Neural progenitor cell (in vitro differentiated cells): ENCODE results near the gene SYTL1. TPM values are rescaled to one million over a fixed set of nuclear protein-coding genes. Genes with fewer than 3 reads are reported as not detected.
A peak's percentile ranks its signal among the peaks of the same experiment; 100 is the strongest.
"Not testable (repeated sequence)": the region's sequence is repeated elsewhere in the genome, so short reads cannot be mapped to it uniquely, and the experiment has no call there.

Experiments used
- DNase-seq: peaks from one replicate; pipeline ENCODE4 v3.0.0-alpha.2; 2016; ENCODE audit warnings: low spot score
- H2AFZ ChIP-seq: fragments of 200-600 bp; sonication (generic); replicated peaks from 2 replicates; pipeline ENCODE4 v1.6.1; 2016; ENCODE audit warnings: antibody characterized with exemption
- H3F3A ChIP-seq: fragments of 200-600 bp; sonication (generic); 2 replicates; pipeline ENCODE4 v1.6.1; 2016; ENCODE audit warnings: antibody characterized with exemption, low read depth
- H3K27ac ChIP-seq: fragments of 200-600 bp; sonication (generic); 2 replicates; pipeline ENCODE4 v1.5.1; 2016; ENCODE audit warnings: mild to moderate bottlenecking
- H3K27me3 ChIP-seq: fragments of 200-600 bp; sonication (generic); 2 replicates; pipeline ENCODE4 v1.6.1; 2016; ENCODE audit warnings: mild to moderate bottlenecking, moderate library complexity
- H3K36me3 ChIP-seq: fragments of 200-600 bp; sonication (generic); 2 replicates; pipeline ENCODE4 v1.5.1; 2016
- H3K4me1 ChIP-seq: fragments of 200-600 bp; sonication (generic); 2 replicates; pipeline ENCODE4 v1.6.1; 2016; ENCODE audit warnings: mixed run types
- H3K4me2 ChIP-seq: fragments of 200-600 bp; sonication (generic); 2 replicates; pipeline ENCODE4 v1.6.1; 2016
- H3K4me3 ChIP-seq: fragments of 200-600 bp; sonication (generic); 2 replicates; pipeline ENCODE4 v1.5.1; 2016
- H3K79me2 ChIP-seq: fragments of 200-600 bp; sonication (generic); 2 replicates; pipeline ENCODE4 v1.6.1; 2016; ENCODE audit warnings: low read depth
- H3K9ac ChIP-seq: fragments of 200-600 bp; sonication (generic); 2 replicates; pipeline ENCODE4 v1.6.1; 2016
- H3K9me3 ChIP-seq: fragments of 200-600 bp; sonication (generic); 2 replicates; pipeline ENCODE4 v1.5.1; 2016; ENCODE audit warnings: low read depth
- H4K20me1 ChIP-seq: fragments of 200-600 bp; sonication (generic); 2 replicates; pipeline ENCODE4 v1.6.1; 2016; ENCODE audit warnings: low read depth
- H3K27ac Mint-ChIP-seq: 3 replicates; pipeline ENCODE4 v1.8.0; 2021; ENCODE audit warnings: mixed read lengths
- H3K27me3 Mint-ChIP-seq: 2 replicates; pipeline ENCODE4 v1.8.0; 2022; ENCODE audit warnings: low read depth, mild to moderate bottlenecking, inconsistent platforms, moderate library complexity, mixed read lengths; ENCODE audit not compliant: insufficient read depth
- H3K36me3 Mint-ChIP-seq: 3 replicates; pipeline ENCODE4 v1.8.0; 2021; ENCODE audit warnings: mixed read lengths
- H3K4me1 Mint-ChIP-seq: 3 replicates; pipeline ENCODE4 v1.8.0; 2021; ENCODE audit warnings: mixed read lengths
- H3K4me3 Mint-ChIP-seq: 3 replicates; pipeline ENCODE4 v1.8.0; 2021; ENCODE audit warnings: mild to moderate bottlenecking, moderate library complexity, mixed read lengths
- H3K9me3 Mint-ChIP-seq: 3 replicates; pipeline ENCODE4 v1.8.0; 2020; ENCODE audit warnings: mixed read lengths
- CTCF ChIP-seq: fragments of 200-600 bp; sonication (generic); IDR thresholded peaks from 2 replicates; pipeline ENCODE4 v1.5.1; 2017; ENCODE audit warnings: antibody characterized with exemption, mild to moderate bottlenecking
- EZH2 ChIP-seq: fragments of 200-600 bp; sonication (generic); IDR thresholded peaks from 2 replicates; pipeline ENCODE4 v1.6.1; 2017; ENCODE audit warnings: antibody characterized with exemption, mild to moderate bottlenecking, moderate library complexity
- EZH2phosphoT487 ChIP-seq: fragments of 200-600 bp; sonication (generic); IDR thresholded peaks from 2 replicates; pipeline ENCODE4 v1.6.1; 2017; ENCODE audit warnings: antibody characterized with exemption
- total RNA-seq: library from RNA; depleted of rRNA; stranded (reverse); fragments of >200 nt; gene quantifications from 2 replicates; pipeline ENCODE4 v1.2.3, GENCODE V29; 2015; ENCODE audit warnings: low replicate concordance

The SYTL1 gene
- total RNA-seq, 1 donor from 2014 or later, result 5.7 TPM

DNA sequence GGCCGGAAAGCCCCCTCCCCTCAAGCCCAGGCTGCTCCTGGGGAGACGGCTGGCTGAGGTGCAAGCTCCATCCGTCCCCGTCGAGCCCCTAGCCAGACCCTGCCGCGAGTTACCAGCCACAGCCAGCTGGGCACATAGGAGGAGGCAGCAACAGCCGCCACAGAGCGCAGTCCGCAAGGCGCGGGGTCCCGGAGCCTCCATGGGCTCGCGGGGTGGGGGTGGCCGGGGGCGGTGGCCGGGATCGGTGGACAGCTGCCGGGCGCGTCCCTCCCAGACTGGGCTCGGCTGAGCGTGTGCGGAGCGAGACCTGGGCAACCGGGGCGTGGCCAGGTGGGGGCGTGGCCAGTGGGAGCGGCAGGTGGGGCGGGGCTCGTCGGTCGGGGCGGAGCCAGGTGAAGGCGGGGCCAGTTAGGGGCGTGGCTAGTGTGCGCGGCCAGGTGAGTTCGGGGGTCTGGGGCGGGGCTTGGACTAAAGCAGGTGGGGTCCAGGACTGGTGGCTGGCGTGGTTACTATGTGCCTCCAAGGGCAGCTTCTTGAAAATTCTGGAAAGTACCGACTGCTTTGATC lies 41.3 kb downstream of the SYTL1 start, which contains the start of gene CD164L2:
TSS of gene CD164L2 (minus strand) at position 295 of the 567 bp plus-strand sequence. CDS start at position 201, 94 bp downstream.
- Histone ChIP-seq H3F3A (no peaks in the 10 kb centered on the region), H3K9me3 (no peaks in the 10 kb centered on the region), H3K4me3 (peak within 1 kb of the TSS; percentile 44), H3K79me2 (no peaks in the 10 kb centered on the region), H2AFZ (peak within 1 kb of the TSS; percentile 79), H3K9ac (no peak within 1 kb of the TSS), H3K4me2 (peak within 1 kb of the TSS; percentile 80), H3K27ac (no peak within 1 kb of the TSS), H4K20me1 (no peaks in the 10 kb centered on the region), H3K27me3 (peaks cover 27% of the 10 kb centered on the region), H3K4me1 (no peaks in the 10 kb centered on the region), H3K36me3 (no peaks in the 10 kb centered on the region)
- no peak within 1 kb of the TSS for H3K4me3 Mint-ChIP-seq
- H3K27me3 Mint-ChIP-seq, result peaks cover 7% of the 10 kb centered on the region
- H3K9me3 Mint-ChIP-seq, result no peaks in the 10 kb centered on the region
- H3K4me1 Mint-ChIP-seq, result peaks cover 8% of the 10 kb centered on the region
- no peak within 1 kb of the TSS for H3K27ac Mint-ChIP-seq
- no peak for TF ChIP-seq EZH2
- no peak for TF ChIP-seq CTCF
- TF ChIP-seq EZH2phosphoT487, result no peak
- DNase-seq, result peak; percentile 88
- no peaks in the 10 kb centered on the region for H3K36me3 Mint-ChIP-seq

DNA sequence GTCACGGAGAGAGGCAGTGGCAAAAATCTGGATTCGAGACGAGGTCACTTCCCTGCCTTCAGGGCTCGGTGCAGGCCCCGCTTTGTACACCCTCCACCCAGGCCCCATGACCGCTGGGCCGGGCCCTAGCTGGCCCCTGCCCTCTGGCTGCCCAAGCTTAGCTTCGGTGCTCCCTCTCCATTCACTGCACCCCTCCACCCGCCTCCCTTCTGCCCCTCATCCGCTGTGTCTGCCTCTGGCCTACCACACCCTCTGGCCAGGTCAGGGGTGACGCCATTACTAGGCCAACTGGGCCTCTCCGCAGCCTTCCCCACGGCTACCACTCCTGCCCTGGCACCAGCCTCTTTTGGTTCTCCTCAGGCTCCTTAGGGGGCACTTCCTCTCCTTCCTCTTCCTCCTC lies 41.8 kb downstream of the SYTL1 start:
- Histone ChIP-seq H3K36me3 (no peaks in the 10 kb centered on the region), H2AFZ (no peak overlapping the region), H3F3A (no peaks in the 10 kb centered on the region), H3K4me1 (no peaks in the 10 kb centered on the region), H3K27me3 (peaks cover 27% of the 10 kb centered on the region), H3K79me2 (no peaks in the 10 kb centered on the region), H3K4me2 (no peak overlapping the region), H3K4me3 (no peak overlapping the region), H3K9me3 (no peaks in the 10 kb centered on the region), H3K27ac (no peak overlapping the region), H3K9ac (no peak overlapping the region), H4K20me1 (no peaks in the 10 kb centered on the region)
- Mint-ChIP-seq H3K27ac (no peak overlapping the region), H3K9me3 (peaks cover 1% of the 10 kb centered on the region), H3K4me3 (no peak overlapping the region), H3K4me1 (peaks cover 12% of the 10 kb centered on the region), H3K36me3 (no peaks in the 10 kb centered on the region), H3K27me3 (peaks cover 7% of the 10 kb centered on the region)
- no peak for DNase-seq
- TF ChIP-seq EZH2phosphoT487 (no peak), CTCF (no peak), EZH2 (no peak)

GRCh38 chr1:27384797-27385196 lies 43.0 kb downstream of the SYTL1 start:
- H3K9me3 Mint-ChIP-seq, H3K4me3 ChIP-seq, H3K36me3 ChIP-seq, H3K4me3 Mint-ChIP-seq, H3K4me2 ChIP-seq, H3K36me3 Mint-ChIP-seq, H3K79me2 ChIP-seq, H3K27ac ChIP-seq, H3K9me3 ChIP-seq, H3K27ac Mint-ChIP-seq, H3K27me3 Mint-ChIP-seq, H3F3A ChIP-seq, H3K9ac ChIP-seq, H2AFZ ChIP-seq, H4K20me1 ChIP-seq, H3K4me1 ChIP-seq, DNase-seq: not testable (repeated sequence)
- H3K4me1 Mint-ChIP-seq, result peaks cover 13% of the 10 kb centered on the region
- H3K27me3 ChIP-seq, result peaks cover 27% of the 10 kb centered on the region

DNA sequence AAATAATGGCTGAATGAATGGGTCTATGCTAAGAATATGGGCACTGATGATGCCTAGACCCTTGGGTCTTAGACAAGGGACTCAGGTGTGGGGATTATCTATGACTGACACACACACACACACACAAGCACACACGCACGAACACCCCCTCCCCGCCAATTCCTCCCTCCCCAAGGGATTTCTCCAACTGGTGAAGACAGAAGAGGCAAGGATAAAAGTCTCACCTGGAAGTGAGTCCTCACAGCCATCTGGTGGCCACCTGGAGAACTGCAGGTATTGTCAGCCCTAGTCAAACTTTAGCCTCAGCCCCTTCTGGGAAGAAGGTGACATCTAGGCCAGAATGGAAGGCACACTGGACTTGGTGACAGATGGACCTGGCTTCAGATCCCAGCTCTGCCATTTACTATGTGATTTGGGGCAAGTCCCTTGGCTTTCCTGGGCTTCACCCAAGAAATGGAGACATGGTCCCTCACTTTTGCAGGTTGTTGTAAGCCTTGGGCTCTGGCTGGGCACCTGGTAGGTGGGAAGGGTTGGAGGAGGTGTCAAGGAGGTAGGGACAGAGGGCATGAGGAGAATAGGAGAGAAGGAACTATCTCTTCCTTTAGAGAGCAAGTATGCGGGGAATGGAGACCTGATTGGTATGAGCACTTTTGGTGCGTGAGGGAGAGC lies 46.6 kb downstream of the SYTL1 start:
- Mint-ChIP-seq H3K4me1 (peaks cover 17% of the 10 kb centered on the region), H3K4me3 (no peak overlapping the region), H3K27ac (no peak overlapping the region), H3K36me3 (no peaks in the 10 kb centered on the region), H3K9me3 (peaks cover 2% of the 10 kb centered on the region), H3K27me3 (peaks cover 2% of the 10 kb centered on the region)
- Histone ChIP-seq H3K27me3 (no peaks in the 10 kb centered on the region), H3K79me2 (no peaks in the 10 kb centered on the region), H3K27ac (no peak overlapping the region), H2AFZ (no peak overlapping the region), H3K4me2 (no peak overlapping the region), H3K9ac (no peak overlapping the region), H3K4me3 (no peak overlapping the region), H4K20me1 (no peaks in the 10 kb centered on the region), H3F3A (peaks cover 6% of the 10 kb centered on the region), H3K9me3 (no peaks in the 10 kb centered on the region), H3K36me3 (no peaks in the 10 kb centered on the region), H3K4me1 (peaks cover 11% of the 10 kb centered on the region)
- peak; percentile 77 for DNase-seq
- no peak for TF ChIP-seq EZH2
- TF ChIP-seq EZH2phosphoT487, result no peak
- peak; percentile 92 for TF ChIP-seq CTCF
